SK-N-SH (cell line): ENCODE results near the gene ZNF764. TPM values are rescaled to one million over a fixed set of nuclear protein-coding genes. Genes with fewer than 3 reads are reported as not detected.

Experiments
- CTCF ChIA-PET: fragments of 300-600, 350-600 bp; formaldehyde crosslinking; extraction: SDS; loops from one replicate; lab custom pipeline; 2021; lab: Yijun Ruan, JAX
- POLR2A ChIA-PET: fragments of 350-600 bp; sonication (Branson Sonifier 250); formaldehyde crosslinking; extraction: SDS; loops from one replicate; lab custom pipeline; 2020; ENCODE audit warnings: antibody characterized with exemption, inconsistent platforms; lab: Yijun Ruan, JAX
- DNase-seq: peaks from one replicate; pipeline ENCODE4 v3.0.0; 2012
- H2AFZ ChIP-seq: fragments of 200-600 bp; sonication (generic); 2 replicates; pipeline ENCODE4 v1.8.1; 2016; ENCODE audit warnings: antibody characterized with exemption, mild to moderate bottlenecking, low read depth
- H3F3A ChIP-seq: fragments of 200-600 bp; sonication (generic); replicated peaks from 2 replicates; pipeline ENCODE3; 2016; ENCODE audit warnings: antibody characterized with exemption, mild to moderate bottlenecking; ENCODE audit not compliant: insufficient read depth
- H3K27ac ChIP-seq, 2 experiments: fragments of 200-500 bp in 1 of 2; fragments of 200-600 bp in 1 of 2; sonication (Bioruptor generic) in 1 of 2; sonication (generic), shearing (Covaris generic) in 1 of 2; 2 replicates each; pipeline versions ENCODE4 v1.5.1 to v1.6.1; 2014 to 2016; ENCODE audit warnings: low read depth in 2 of 2, inconsistent platforms in 1 of 2, low read length in 1 of 2, mild to moderate bottlenecking in 1 of 2, mixed read lengths in 1 of 2
- H3K27me3 ChIP-seq: fragments of 200-600 bp; sonication (generic), shearing (Covaris generic); 2 replicates; pipeline ENCODE4 v1.6.1; 2016; ENCODE audit warnings: mixed run types; ENCODE audit not compliant: insufficient read depth
- H3K36me3 ChIP-seq, 2 experiments: fragments of 200-500 bp in 1 of 2; fragments of 200-600 bp in 1 of 2; sonication (Bioruptor generic) in 1 of 2; sonication (generic) in 1 of 2; replicated peaks in 1 of 2; 2 replicates each; pipeline versions ENCODE3 to v1.5.1; 2014 to 2016; ENCODE audit warnings: low read length in 1 of 2, mild to moderate bottlenecking in 1 of 2; ENCODE audit not compliant: insufficient read depth in 2 of 2, control insufficient read depth in 1 of 2
- H3K4me1 ChIP-seq, 2 experiments: fragments of 200-500 bp in 1 of 2; fragments of 200-600 bp in 1 of 2; sonication (Bioruptor generic) in 1 of 2; sonication (generic), shearing (Covaris generic) in 1 of 2; 2 replicates each; pipeline versions ENCODE4 v1.5.1 to v1.6.1; 2014 to 2016; ENCODE audit warnings: low read depth in 1 of 2, low read length in 1 of 2, mixed run types in 1 of 2; ENCODE audit not compliant: insufficient read depth in 2 of 2, control insufficient read depth in 1 of 2
- H3K4me2 ChIP-seq: fragments of 200-600 bp; sonication (generic), shearing (Covaris generic); 2 replicates; pipeline ENCODE4 v1.6.1; 2017; ENCODE audit warnings: mixed run types
- H3K4me3 ChIP-seq, 2 experiments: fragments of 200-500 bp in 1 of 2; fragments of 200-600 bp in 1 of 2; sonication (Bioruptor generic) in 1 of 2; sonication (generic), shearing (Covaris generic) in 1 of 2; 2 replicates each; pipeline versions ENCODE4 v1.5.1 to v1.8.1; 2014 to 2016; ENCODE audit warnings: low read depth in 2 of 2, inconsistent platforms in 1 of 2, low read length in 1 of 2, mild to moderate bottlenecking in 1 of 2, mixed read lengths in 1 of 2, moderate library complexity in 1 of 2
- H3K79me2 ChIP-seq: fragments of 200-600 bp; sonication (generic); 2 replicates; pipeline ENCODE4 v1.8.1; 2017; ENCODE audit warnings: mild to moderate bottlenecking; ENCODE audit not compliant: insufficient read depth
- H3K9ac ChIP-seq: fragments of 200-600 bp; sonication (generic); 2 replicates; pipeline ENCODE4 v1.6.1; 2017; ENCODE audit warnings: mixed run types
- H3K9me2 ChIP-seq: fragments of 200-600 bp; sonication (generic); 2 replicates; pipeline ENCODE4 v1.6.1; 2017; ENCODE audit warnings: mixed run types
- H3K9me3 ChIP-seq: fragments of 200-600 bp; sonication (generic); 2 replicates; pipeline ENCODE4 v1.6.1; 2017; ENCODE audit warnings: mixed run types, mild to moderate bottlenecking, moderate library complexity
- H4K20me1 ChIP-seq: fragments of 200-600 bp; sonication (generic); 2 replicates; pipeline ENCODE4 v1.6.1; 2017; ENCODE audit warnings: mild to moderate bottlenecking, mixed run types; ENCODE audit not compliant: insufficient read depth
- ELF1 ChIP-seq: IDR thresholded peaks from 2 replicates; pipeline ENCODE4 v1.4.0; 2012
- FOSL2 ChIP-seq: IDR thresholded peaks from 2 replicates; pipeline ENCODE4 v1.4.0; 2012; ENCODE audit warnings: low read depth, mild to moderate bottlenecking, moderate library complexity, borderline replicate concordance
- FOXJ3 ChIP-seq: sonication (generic); formaldehyde crosslinking; IDR thresholded peaks from 2 replicates; pipeline ENCODE4 v1.5.1; 2020; ENCODE audit warnings: mild to moderate bottlenecking, missing genetic modification reagents
- FOXM1 ChIP-seq: IDR thresholded peaks from 2 replicates; pipeline ENCODE4 v1.4.0; 2012; ENCODE audit warnings: low read depth, mild to moderate bottlenecking
- MEF2A ChIP-seq: IDR thresholded peaks from 2 replicates; pipeline ENCODE4 v1.4.0; 2012; ENCODE audit warnings: low read depth, borderline replicate concordance
- NFIC ChIP-seq: IDR thresholded peaks from 2 replicates; pipeline ENCODE4 v1.4.0; 2012; ENCODE audit warnings: borderline replicate concordance
- TAF1 ChIP-seq: IDR thresholded peaks from 2 replicates; pipeline ENCODE4 v1.6.1; 2012; ENCODE audit warnings: low read depth, mild to moderate bottlenecking, low read length, moderate library complexity, borderline replicate concordance
- TCF12 ChIP-seq: IDR thresholded peaks from 2 replicates; pipeline ENCODE4 v1.4.0; 2012
- YY1 ChIP-seq: IDR thresholded peaks from 2 replicates; pipeline ENCODE4 v1.4.0; 2012; ENCODE audit warnings: low read depth, mild to moderate bottlenecking
- WGBS: methylation state at CpG from one replicate; pipeline ENCODE4 v1.1.6; 2017; ENCODE audit warnings: low lambda C conversion rate; 5-methylcytosine and 5-hydroxymethylcytosine counted together
- polyA plus RNA-seq, 3 experiments: library from polyadenylated mRNA; depleted of rRNA; stranded (reverse); fragments of >200 nt; gene quantifications; 2 replicates each; pipeline ENCODE4 v1.2.3, GENCODE V29; 2012
- TF ChIP-seq, protein P1 (sequence below): fragments of 150-350 bp; IDR thresholded peaks from 2 replicates; pipeline ENCODE4 v1.6.1; 2016; ENCODE audit warnings: mild to moderate bottlenecking, low read depth, low read length
- TF ChIP-seq, protein P2 (sequence below): fragments of 150-350 bp; IDR thresholded peaks from 2 replicates; pipeline ENCODE4 v1.6.1; 2017; ENCODE audit warnings: antibody characterized with exemption, low read length, low read depth, borderline replicate concordance
- TF ChIP-seq, protein P3 (sequence below): IDR thresholded peaks from 2 replicates; pipeline ENCODE4; 2012

Gene ZNF764
- polyA plus RNA-seq, 1 of the 3 experiments (the other 2 are of a cell fraction), result 2.8 TPM

DNA sequence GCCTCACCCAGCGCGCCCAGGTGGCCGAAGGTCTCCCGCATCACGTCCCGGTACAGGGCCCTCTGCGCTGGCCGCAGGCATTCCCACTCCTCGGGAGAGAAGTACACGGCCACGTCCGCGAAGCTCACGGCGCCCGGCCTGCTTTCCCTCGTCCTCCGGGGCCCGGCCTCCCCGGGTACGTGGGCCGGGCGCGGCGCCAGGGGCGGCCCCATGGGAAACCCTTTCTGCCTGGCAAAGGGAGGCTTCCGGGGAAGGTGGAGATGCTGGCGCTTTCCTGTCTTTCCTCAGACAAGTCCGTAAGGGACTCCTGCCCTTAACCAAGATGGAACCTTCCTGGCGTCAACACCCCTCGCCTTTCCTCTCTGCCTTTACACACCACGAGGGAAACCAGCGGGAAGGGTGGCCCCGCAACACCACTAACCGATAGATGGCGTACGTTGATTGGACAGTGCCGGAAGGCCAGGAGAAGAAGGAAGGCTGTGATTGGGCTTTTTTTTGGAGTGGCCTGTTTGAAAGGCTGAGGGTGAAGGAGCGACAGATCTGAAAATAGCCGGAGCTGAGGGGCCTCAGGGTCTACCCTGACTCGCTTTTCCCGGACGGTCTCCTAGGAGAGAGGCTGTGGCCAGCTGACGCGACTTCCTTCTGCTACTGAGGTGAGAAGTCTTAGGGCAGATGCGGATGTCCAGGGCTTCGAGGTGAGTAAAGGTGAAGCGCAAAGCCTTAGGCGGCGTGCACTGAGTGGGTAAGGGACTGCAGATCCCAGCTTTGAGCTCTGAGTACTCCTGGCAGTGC is 27.4 kb upstream of the ZNF764 start, which contains the start of gene ZNF785 (continued):
- TF ChIP-seq FOXJ3 (CRISPR knock-in tag), result peak; percentile 72; the same call in 1 of the 2 replicates
- TF ChIP-seq, protein P1, sequence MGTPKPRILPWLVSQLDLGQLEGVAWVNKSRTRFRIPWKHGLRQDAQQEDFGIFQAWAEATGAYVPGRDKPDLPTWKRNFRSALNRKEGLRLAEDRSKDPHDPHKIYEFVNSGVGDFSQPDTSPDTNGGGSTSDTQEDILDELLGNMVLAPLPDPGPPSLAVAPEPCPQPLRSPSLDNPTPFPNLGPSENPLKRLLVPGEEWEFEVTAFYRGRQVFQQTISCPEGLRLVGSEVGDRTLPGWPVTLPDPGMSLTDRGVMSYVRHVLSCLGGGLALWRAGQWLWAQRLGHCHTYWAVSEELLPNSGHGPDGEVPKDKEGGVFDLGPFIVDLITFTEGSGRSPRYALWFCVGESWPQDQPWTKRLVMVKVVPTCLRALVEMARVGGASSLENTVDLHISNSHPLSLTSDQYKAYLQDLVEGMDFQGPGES, result peak; percentile 81; the same call in 1 of the 2 replicates
- TF ChIP-seq NFIC, result peak; percentile 76
- peak; percentile 99 for TF ChIP-seq YY1
- peak; percentile 60 for TF ChIP-seq ELF1
- TF ChIP-seq, protein P2, sequence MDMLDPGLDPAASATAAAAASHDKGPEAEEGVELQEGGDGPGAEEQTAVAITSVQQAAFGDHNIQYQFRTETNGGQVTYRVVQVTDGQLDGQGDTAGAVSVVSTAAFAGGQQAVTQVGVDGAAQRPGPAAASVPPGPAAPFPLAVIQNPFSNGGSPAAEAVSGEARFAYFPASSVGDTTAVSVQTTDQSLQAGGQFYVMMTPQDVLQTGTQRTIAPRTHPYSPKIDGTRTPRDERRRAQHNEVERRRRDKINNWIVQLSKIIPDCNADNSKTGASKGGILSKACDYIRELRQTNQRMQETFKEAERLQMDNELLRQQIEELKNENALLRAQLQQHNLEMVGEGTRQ, result no peak
- TF ChIP-seq, protein P3, sequence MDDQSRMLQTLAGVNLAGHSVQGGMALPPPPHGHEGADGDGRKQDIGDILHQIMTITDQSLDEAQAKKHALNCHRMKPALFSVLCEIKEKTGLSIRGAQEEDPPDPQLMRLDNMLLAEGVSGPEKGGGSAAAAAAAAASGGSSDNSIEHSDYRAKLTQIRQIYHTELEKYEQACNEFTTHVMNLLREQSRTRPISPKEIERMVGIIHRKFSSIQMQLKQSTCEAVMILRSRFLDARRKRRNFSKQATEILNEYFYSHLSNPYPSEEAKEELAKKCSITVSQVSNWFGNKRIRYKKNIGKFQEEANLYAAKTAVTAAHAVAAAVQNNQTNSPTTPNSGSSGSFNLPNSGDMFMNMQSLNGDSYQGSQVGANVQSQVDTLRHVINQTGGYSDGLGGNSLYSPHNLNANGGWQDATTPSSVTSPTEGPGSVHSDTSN, result peak; percentile 9; the same call in 1 of the 2 replicates
- TF ChIP-seq TCF12, result no peak
- no peak for TF ChIP-seq FOSL2
- no peak for TF ChIP-seq FOXM1
- TF ChIP-seq, all 33 proteins: peak for 16

DNA sequence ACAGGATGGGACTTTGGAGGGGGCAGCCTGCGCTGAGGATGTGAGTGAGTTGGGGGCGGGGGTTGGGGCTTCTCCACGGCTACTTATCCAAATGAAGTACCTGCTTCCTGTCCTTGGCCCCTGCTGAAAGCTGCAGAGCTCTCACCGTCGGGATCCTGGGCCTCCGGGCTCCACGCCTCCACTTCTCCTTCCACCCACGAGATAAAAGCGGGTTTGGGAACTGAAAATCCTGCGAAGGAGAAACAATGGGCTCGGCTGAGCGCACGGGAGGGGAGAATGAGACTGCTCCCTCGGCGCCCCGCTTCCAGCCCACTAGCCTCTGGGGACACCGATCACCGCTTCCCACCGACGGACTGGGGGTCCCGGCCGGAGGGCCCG is 26.8 kb upstream of the ZNF764 start:
- Histone ChIP-seq H3K36me3 (peaks cover 7 to 16% of the 10 kb centered on the region in 2 experiments), H4K20me1 (no peaks in the 10 kb centered on the region), H3K9me3 (no peaks in the 10 kb centered on the region), H3K4me3 (peak overlapping the region; percentile 67 to 86), H3K79me2 (peaks cover 63% of the 10 kb centered on the region), H3F3A (no peaks in the 10 kb centered on the region), H3K27ac (peak overlapping the region; percentile 87), H3K4me1 (peaks cover 0 to 4% of the 10 kb centered on the region in 2 experiments; a peak in 1 of 4 replicates), H2AFZ (peak overlapping the region; percentile 94), H3K27me3 (no peaks in the 10 kb centered on the region), H3K9me2 (no peaks in the 10 kb centered on the region), H3K4me2 (peak overlapping the region; percentile 93), H3K9ac (peak overlapping the region; percentile 89)
- POLR2A ChIA-PET, result interaction anchor here (0.7 to 3.0 kb wide), 6 partner anchors 8 to 155 kb away, joined by 3 to 23 read pairs (median 4); partner anchors contain the start of genes DCTPP1, ZNF688 and ZNF689
- TF ChIP-seq MEF2A (no peak), TAF1 (peak; percentile 40; the same call in 1 of the 2 replicates)
- CTCF ChIA-PET, result interaction anchor here (1.1 to 4.0 kb wide), 7 partner anchors 8 to 49 kb away, joined by 3 to 18 read pairs (median 5); partner anchors contain the start of gene ZNF689
- 49% methylated on average over 17 of the region's 23 CpGs for WGBS
- peak; percentile 64 for DNase-seq
